ENCODE measurements around the gene DLGAP1.
"Not testable (repeated sequence)": the region's sequence is repeated elsewhere in the genome, so short reads cannot be mapped to it uniquely, and the experiment has no call there.

DLGAP1 gene

GRCh38 chr18:3624546-3624934 is 830.6 kb downstream of the DLGAP1 start:
- DNase-seq (ENCODE audit: low read depth) = no peak

GRCh38 chr18:3623769-3624545 is 831.1 kb downstream of the DLGAP1 start:
- no peak for DNase-seq (ENCODE audit: low read depth)

- DNase-seq (ENCODE audit: low read depth) = no peak
These were observed 834.7 kb downstream of the DLGAP1 start for GRCh38 chr18:3620146-3621119.

GRCh38 chr18:3619746-3620145 is 835.4 kb downstream of the DLGAP1 start:
- DNase-seq (ENCODE audit: low read depth) = no peak

GRCh38 chr18:3619222-3619621 is 835.9 kb downstream of the DLGAP1 start:
- no peak for DNase-seq (ENCODE audit: low read depth)

- no peak for DNase-seq (ENCODE audit: low read depth)
These were observed 838.4 kb downstream of the DLGAP1 start for GRCh38 chr18:3616744-3617143.

- DNase-seq (ENCODE audit: low read depth) = no peak
These were observed 839.0 kb downstream of the DLGAP1 start for GRCh38 chr18:3616142-3616541.

- no peak for DNase-seq (ENCODE audit: low read depth)
These were observed 839.6 kb downstream of the DLGAP1 start for GRCh38 chr18:3615374-3615985.

- DNase-seq (ENCODE audit: low read depth) = no peak
These were observed 842.8 kb downstream of the DLGAP1 start for GRCh38 chr18:3612315-3612714.

- no peak for DNase-seq (ENCODE audit: low read depth)
These were observed 843.6 kb downstream of the DLGAP1 start for GRCh38 chr18:3611313-3612090.

- DNase-seq (ENCODE audit: low read depth) = no peak
These were observed 844.3 kb downstream of the DLGAP1 start for GRCh38 chr18:3610813-3611212.

- DNase-seq (ENCODE audit: low read depth) = no peak
These were observed 844.9 kb downstream of the DLGAP1 start for GRCh38 chr18:3610188-3610708.

GRCh38 chr18:3608488-3608887 is 846.6 kb downstream of the DLGAP1 start:
- no peak for DNase-seq (ENCODE audit: low read depth)

- not testable (repeated sequence) for DNase-seq (ENCODE audit: low read depth)
These were observed 847.0 kb downstream of the DLGAP1 start for GRCh38 chr18:3608099-3608453.

- no peak for DNase-seq (ENCODE audit: low read depth)
These were observed 847.6 kb downstream of the DLGAP1 start for GRCh38 chr18:3607309-3608098.

GRCh38 chr18:3606863-3607262 is 848.2 kb downstream of the DLGAP1 start:
- DNase-seq (ENCODE audit: low read depth) = not testable (repeated sequence)

GRCh38 chr18:3605954-3606443 is 849.1 kb downstream of the DLGAP1 start:
- no peak for DNase-seq (ENCODE audit: low read depth)

GRCh38 chr18:3605486-3605952 is 849.6 kb downstream of the DLGAP1 start:
- DNase-seq (ENCODE audit: low read depth) = no peak

- no peak for DNase-seq (ENCODE audit: low read depth)
These were observed 850.4 kb downstream of the DLGAP1 start for GRCh38 chr18:3604498-3605408.

- DNase-seq (ENCODE audit: low read depth) = no peak
These were observed 850.9 kb downstream of the DLGAP1 start for GRCh38 chr18:3604235-3604497.

Measured in T follicular helper cell (primary cell).